CD4-positive, alpha-beta T cell (primary cell): ENCODE measurements around the gene ATAD2B. TPM values are rescaled to one million over a fixed set of nuclear protein-coding genes. Genes with fewer than 3 reads are reported as not detected.

ENCODE experiments used
- ATAC-seq: fragments of 200-7000 bp; cut with Tn5 transposase; one replicate; pipeline ENCODE4 v1.10.0; 2022; ENCODE audit warnings: mild to moderate bottlenecking; ENCODE audit not compliant: poor library complexity
- CTCF ChIA-PET: fragments of 350-600 bp; sonication (Branson Sonifier 250); formaldehyde crosslinking; loops from one replicate; lab custom pipeline; 2021; ENCODE audit warnings: antibody characterized with exemption, inconsistent platforms; lab: Charles Lee
- POLR2A ChIA-PET: fragments of 350-600 bp; sonication (Branson Sonifier 250); formaldehyde crosslinking; loops from one replicate; lab custom pipeline; 2021; ENCODE audit warnings: antibody characterized with exemption, inconsistent platforms; lab: Charles Lee
- DNase-seq, 14 experiments: peaks; one replicate each; pipeline ENCODE4 v3.0.0-alpha.2; 2013 to 2020; ENCODE audit warnings: mixed read lengths in 2 of 14
- H3K27ac ChIP-seq, 2 donors: one replicate each; pipeline versions ENCODE4 v1.5.1 to v1.7.0; 2013; ENCODE audit warnings: low read length in 2 of 2, low read depth in 1 of 2, mild to moderate bottlenecking in 1 of 2
- H3K27me3 ChIP-seq, 2 experiments: 1 replicate in 1 of 2; 2 replicates in 1 of 2; pipeline versions ENCODE4 v1.6.1 to v1.7.0; 2013; ENCODE audit warnings: low read length in 2 of 2, control low read depth in 1 of 2, mild to moderate bottlenecking in 1 of 2, moderate library complexity in 1 of 2; ENCODE audit not compliant: insufficient read depth in 2 of 2, control insufficient read depth in 1 of 2
- H3K36me3 ChIP-seq: one replicate; pipeline ENCODE4 v1.6.1; 2013; ENCODE audit warnings: low read length, control low read depth; ENCODE audit not compliant: insufficient read depth
- H3K4me1 ChIP-seq: one replicate; pipeline ENCODE4 v1.6.1; 2013; ENCODE audit warnings: low read length, control low read depth; ENCODE audit not compliant: insufficient read depth
- H3K4me3 ChIP-seq: one replicate; pipeline ENCODE4 v1.5.1; 2013; ENCODE audit warnings: mild to moderate bottlenecking, low read length, moderate library complexity
- H3K9me3 ChIP-seq, 2 experiments: 1 replicate in 1 of 2; 2 replicates in 1 of 2; pipeline versions ENCODE4 v1.6.1 to v1.7.0; 2013; ENCODE audit warnings: low read length in 2 of 2, mild to moderate bottlenecking in 2 of 2, control low read depth in 1 of 2, moderate library complexity in 1 of 2; ENCODE audit not compliant: control insufficient read depth in 1 of 2, insufficient read depth in 1 of 2
- H3K27ac Mint-ChIP-seq: one replicate; pipeline ENCODE4 v1.8.0; 2020; ENCODE audit warnings: mixed read lengths
- H3K27me3 Mint-ChIP-seq: one replicate; pipeline ENCODE4 v1.8.0; 2021; ENCODE audit warnings: mixed read lengths
- H3K36me3 Mint-ChIP-seq: one replicate; pipeline ENCODE4 v1.8.0; 2021; ENCODE audit warnings: low read depth, mixed read lengths
- H3K4me1 Mint-ChIP-seq: one replicate; pipeline ENCODE4 v1.8.0; 2021; ENCODE audit warnings: low read depth, mixed read lengths
- H3K4me3 Mint-ChIP-seq: one replicate; pipeline ENCODE4 v1.8.0; 2020; ENCODE audit warnings: mild to moderate bottlenecking, mixed read lengths
- H3K9me3 Mint-ChIP-seq: one replicate; pipeline ENCODE4 v1.8.0; 2020; ENCODE audit warnings: mixed read lengths
- intact Hi-C, 2 experiments: fragments of 100-400 bp; cut with DNase I in 1 of 2; cut with micrococcal nuclease in 1 of 2; formaldehyde crosslinking; loops; one replicate each; pipeline versions ENCODE4 v1.15.1 to v1.9.0; 2023 to 2025; cut with DNase I, micrococcal nuclease
- total RNA-seq, 174 experiments: library from RNA in 2 of 174; stranded (reverse) in 2 of 174; gene quantifications; one replicate each; pipeline ENCODE4 v1.2.3 and lab custom pipeline; 2021 to 2026
- TF ChIP-seq, protein P1 (sequence below): fragments of 200-600 bp; IDR thresholded peaks from one replicate; pipeline ENCODE4 v1.8.0; 2022; ENCODE audit warnings: antibody characterized with exemption, mild to moderate bottlenecking

ATAD2B gene
- total RNA-seq, 2 experiments from 2014 or later, result 30.7 to 35.4 TPM

DNA sequence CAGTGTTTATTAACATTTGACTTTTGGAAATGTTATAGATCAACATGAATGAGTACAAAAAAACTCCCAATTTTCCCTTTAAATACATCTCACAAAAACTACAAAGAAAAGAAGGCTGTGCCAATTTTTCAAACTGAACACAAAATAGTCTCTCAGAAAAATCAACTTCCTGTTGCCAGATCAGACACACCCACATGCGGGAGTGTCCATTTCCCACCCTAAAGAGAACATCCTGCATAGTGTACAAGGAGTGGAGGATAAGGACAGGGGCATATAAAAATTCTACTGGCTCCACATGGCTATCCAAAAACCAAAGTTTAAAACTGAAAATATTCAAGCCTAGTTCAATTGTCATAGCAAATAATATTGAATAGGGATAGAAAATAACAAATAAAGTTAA lies 165.3 kb downstream of the ATAD2B start:
- ChIA-PET POLR2A (no interaction called here), CTCF (no interaction called here)
- H3K27me3 ChIP-seq, result no peaks in the 10 kb centered on the region
- intact Hi-C loops, result no loop called here
- no peaks in the 10 kb centered on the region for H3K9me3 ChIP-seq
- Mint-ChIP-seq H3K27ac (peak overlapping the region; percentile 73), H3K4me3 (no peak overlapping the region), H3K4me1 (peaks cover 19% of the 10 kb centered on the region), H3K27me3 (no peaks in the 10 kb centered on the region), H3K9me3 (no peaks in the 10 kb centered on the region), H3K36me3 (peaks cover 68% of the 10 kb centered on the region)
- peaks cover 37% of the 10 kb centered on the region for H3K36me3 ChIP-seq
- ATAC-seq, result no peak
- H3K4me3 ChIP-seq, result no peak overlapping the region
- TF ChIP-seq, protein P1, sequence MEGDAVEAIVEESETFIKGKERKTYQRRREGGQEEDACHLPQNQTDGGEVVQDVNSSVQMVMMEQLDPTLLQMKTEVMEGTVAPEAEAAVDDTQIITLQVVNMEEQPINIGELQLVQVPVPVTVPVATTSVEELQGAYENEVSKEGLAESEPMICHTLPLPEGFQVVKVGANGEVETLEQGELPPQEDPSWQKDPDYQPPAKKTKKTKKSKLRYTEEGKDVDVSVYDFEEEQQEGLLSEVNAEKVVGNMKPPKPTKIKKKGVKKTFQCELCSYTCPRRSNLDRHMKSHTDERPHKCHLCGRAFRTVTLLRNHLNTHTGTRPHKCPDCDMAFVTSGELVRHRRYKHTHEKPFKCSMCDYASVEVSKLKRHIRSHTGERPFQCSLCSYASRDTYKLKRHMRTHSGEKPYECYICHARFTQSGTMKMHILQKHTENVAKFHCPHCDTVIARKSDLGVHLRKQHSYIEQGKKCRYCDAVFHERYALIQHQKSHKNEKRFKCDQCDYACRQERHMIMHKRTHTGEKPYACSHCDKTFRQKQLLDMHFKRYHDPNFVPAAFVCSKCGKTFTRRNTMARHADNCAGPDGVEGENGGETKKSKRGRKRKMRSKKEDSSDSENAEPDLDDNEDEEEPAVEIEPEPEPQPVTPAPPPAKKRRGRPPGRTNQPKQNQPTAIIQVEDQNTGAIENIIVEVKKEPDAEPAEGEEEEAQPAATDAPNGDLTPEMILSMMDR, result no peak
- no peaks in the 10 kb centered on the region for H3K4me1 ChIP-seq
- no peak overlapping the region for H3K27ac ChIP-seq
- DNase-seq, result peak in 1 of 14 experiments; percentile 19

DNA sequence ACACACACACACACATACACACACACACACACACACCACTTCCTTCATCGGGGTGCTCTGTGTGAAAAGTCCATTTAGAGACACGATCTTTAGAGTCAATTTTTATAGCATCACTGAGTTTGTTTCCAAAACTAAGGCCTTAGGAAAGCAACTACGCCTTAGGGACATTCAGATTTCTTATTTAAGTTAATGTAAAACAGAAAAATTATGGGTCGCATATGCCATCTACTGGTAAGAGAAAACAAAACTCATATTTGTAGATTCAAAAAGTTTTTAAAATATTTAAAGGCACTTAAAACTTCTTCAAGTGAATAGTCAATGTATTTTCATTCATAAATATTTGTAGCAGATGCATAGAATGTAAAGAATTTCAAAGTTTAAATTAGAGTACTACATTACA lies 166.2 kb downstream of the ATAD2B start:
- POLR2A ChIA-PET, result no interaction called here
- no peak overlapping the region for H3K27ac ChIP-seq
- H3K4me1 ChIP-seq, result no peaks in the 10 kb centered on the region
- no peak overlapping the region for H3K4me3 ChIP-seq
- CTCF ChIA-PET, result no interaction called here
- H3K27ac Mint-ChIP-seq, result no peak overlapping the region
- H3K4me1 Mint-ChIP-seq, result peaks cover 19% of the 10 kb centered on the region
- H3K9me3 ChIP-seq, result no peaks in the 10 kb centered on the region
- TF ChIP-seq, protein P1, result no peak
- DNase-seq (no peak), ATAC-seq (no peak)
- H3K36me3 ChIP-seq, result peaks cover 46% of the 10 kb centered on the region
- intact Hi-C loops, result no loop called here
- no peak overlapping the region for H3K4me3 Mint-ChIP-seq
- no peaks in the 10 kb centered on the region for H3K27me3 ChIP-seq
- H3K9me3 Mint-ChIP-seq, result no peaks in the 10 kb centered on the region
- H3K27me3 Mint-ChIP-seq, result no peaks in the 10 kb centered on the region
- peaks cover 72% of the 10 kb centered on the region for H3K36me3 Mint-ChIP-seq

DNA sequence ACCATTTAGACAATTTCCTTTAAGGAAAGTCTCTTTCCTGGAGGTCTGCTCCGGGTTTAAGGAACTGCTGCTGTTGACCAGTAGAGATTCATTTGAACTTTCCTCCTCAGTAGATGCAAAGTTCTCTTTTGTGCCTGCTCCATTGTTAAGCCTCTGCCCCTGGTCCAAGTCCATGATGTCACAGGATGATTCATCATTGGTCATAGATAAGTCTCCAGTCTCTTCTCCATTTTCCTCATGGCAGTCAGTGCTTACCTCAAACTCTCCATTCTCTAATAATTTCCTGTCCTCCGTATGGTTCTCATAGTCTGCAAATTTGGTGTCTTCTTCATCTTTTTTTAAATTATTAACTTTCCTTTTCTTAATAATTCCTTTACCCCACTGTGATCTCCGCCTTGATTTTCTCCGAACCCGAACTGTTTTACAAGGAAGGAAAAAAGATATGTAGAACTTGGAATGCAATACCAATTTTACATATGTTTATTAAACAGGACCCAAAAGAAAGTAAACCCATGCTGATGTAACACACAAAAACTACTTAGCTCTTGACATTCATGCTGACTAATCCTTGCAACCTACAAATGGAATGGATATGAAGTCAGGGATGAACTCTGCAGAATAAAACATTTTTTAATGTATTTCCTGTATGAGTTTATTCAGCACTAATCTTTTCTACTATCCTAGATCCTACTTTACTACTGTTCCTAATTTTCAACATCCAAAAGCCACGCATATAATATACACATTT lies 169.1 kb downstream of the ATAD2B start:
- ATAC-seq, result no peak
- H3K27ac Mint-ChIP-seq, result no peak overlapping the region
- H3K36me3 Mint-ChIP-seq, result peaks cover 82% of the 10 kb centered on the region

More for the DNA sequence above, 169.1 kb downstream of the ATAD2B start:
- Histone ChIP-seq H3K4me1 (no peaks in the 10 kb centered on the region), H3K36me3 (peaks cover 58% of the 10 kb centered on the region), H3K9me3 (no peaks in the 10 kb centered on the region), H3K27ac (no peak overlapping the region), H3K27me3 (no peaks in the 10 kb centered on the region), H3K4me3 (no peak overlapping the region)
- Mint-ChIP-seq H3K27me3 (no peaks in the 10 kb centered on the region), H3K4me1 (peaks cover 17% of the 10 kb centered on the region), H3K4me3 (no peak overlapping the region), H3K9me3 (no peaks in the 10 kb centered on the region)
- CTCF ChIA-PET, result interaction anchor here (1.1 kb wide), 1 partner anchor 9 kb away, joined by 3 read pairs; no protein-coding TSS in a partner anchor
- TF ChIP-seq, protein P1, result no peak
- POLR2A ChIA-PET, result no interaction called here
- DNase-seq, result peak in 2 of 14 experiments; percentile 15 to 30
- intact Hi-C loops, result no loop called here
